IMR-90 (cell line): ENCODE measurements around the gene SLC49A4. TPM values are rescaled to one million over a fixed set of nuclear protein-coding genes. Genes with fewer than 3 reads are reported as not detected.

ENCODE experiments used
- ATAC-seq: fragments of 200-7000 bp; cut with Tn5 transposase; 2 replicates; pipeline ENCODE4 v1.9.1; 2020; ENCODE audit warnings: low read depth, mild to moderate bottlenecking, moderate library complexity
- BruUV-seq: library from RNA; stranded (reverse); fragments of 400-500 nt; replicated peaks from 2 replicates; lab custom pipeline; 2021; lab: Mats Ljungman, UMichigan
- CTCF ChIA-PET: fragments of 300-600 bp; formaldehyde crosslinking; extraction: SDS; loops from one replicate; lab custom pipeline; 2021; ENCODE audit warnings: antibody characterized with exemption; lab: Yijun Ruan, JAX
- POLR2A ChIA-PET: fragments of 300-600 bp; sonication (Branson Sonifier 250); formaldehyde crosslinking; loops from one replicate; lab custom pipeline; 2022; ENCODE audit warnings: antibody characterized with exemption; ENCODE audit not compliant: unreplicated experiment; lab: Charles Lee
- DNase-seq: peaks from one replicate; pipeline ENCODE4 v3.0.0; 2013
- H2AFZ ChIP-seq: replicated peaks from 2 replicates; pipeline ENCODE3; 2013; ENCODE audit warnings: low read length, mild to moderate bottlenecking; ENCODE audit not compliant: poor library complexity
- H2AK5ac ChIP-seq: 2 replicates; pipeline ENCODE4 v1.6.1; 2013; ENCODE audit warnings: low read depth, low read length, inconsistent platforms
- H2AK9ac ChIP-seq: replicated peaks from 2 replicates; pipeline ENCODE3; 2013; ENCODE audit warnings: mild to moderate bottlenecking, low read depth, low read length, moderate library complexity; ENCODE audit not compliant: poor library complexity
- H2BK120ac ChIP-seq: 2 replicates; pipeline ENCODE4 v1.6.1; 2013; ENCODE audit warnings: low read depth, low read length, inconsistent platforms
- H2BK15ac ChIP-seq: 3 replicates; pipeline ENCODE4 v1.6.1; 2013; ENCODE audit warnings: low read depth, low read length, inconsistent platforms
- H2BK20ac ChIP-seq: 2 replicates; pipeline ENCODE4 v1.6.1; 2013; ENCODE audit warnings: low read depth, mild to moderate bottlenecking, inconsistent platforms, low read length, moderate library complexity
- H2BK5ac ChIP-seq: 2 replicates; pipeline ENCODE4 v1.6.1; 2013; ENCODE audit warnings: mild to moderate bottlenecking, low read depth, low read length, inconsistent platforms; ENCODE audit not compliant: poor library complexity, severe bottlenecking
- H3K14ac ChIP-seq: replicated peaks from 2 replicates; pipeline ENCODE4 v1.6.1; 2013; ENCODE audit warnings: low read depth, low read length, inconsistent platforms
- H3K18ac ChIP-seq: 2 replicates; pipeline ENCODE4 v1.6.1; 2013; ENCODE audit warnings: low read depth, low read length, control low read depth
- H3K23ac ChIP-seq: 2 replicates; pipeline ENCODE4 v1.6.1; 2013; ENCODE audit warnings: low read depth, low read length, inconsistent platforms
- H3K27ac ChIP-seq: 2 replicates; pipeline ENCODE4 v1.5.1; 2013; ENCODE audit warnings: mild to moderate bottlenecking, control low read depth, low read length; ENCODE audit not compliant: insufficient read depth
- H3K27me3 ChIP-seq: 2 replicates; pipeline ENCODE4 v1.6.1; 2013; ENCODE audit warnings: low read length; ENCODE audit not compliant: control insufficient read depth, insufficient read depth
- H3K36me3 ChIP-seq: 2 replicates; pipeline ENCODE4 v1.6.1; 2013; ENCODE audit warnings: low read length, mixed read lengths; ENCODE audit not compliant: control insufficient read depth, insufficient read depth
- H3K4ac ChIP-seq: 2 replicates; pipeline ENCODE4 v1.6.1; 2013; ENCODE audit warnings: low read depth, low read length, inconsistent platforms
- H3K4me1 ChIP-seq: 2 replicates; pipeline ENCODE4 v1.6.1; 2013; ENCODE audit warnings: low read length, mixed read lengths; ENCODE audit not compliant: control insufficient read depth, insufficient read depth
- H3K4me2 ChIP-seq: 2 replicates; pipeline ENCODE4 v1.6.1; 2013; ENCODE audit warnings: low read depth, mild to moderate bottlenecking, control low read depth, low read length, moderate library complexity
- H3K4me3 ChIP-seq: 2 replicates; pipeline ENCODE4 v1.5.1; 2013; ENCODE audit warnings: low read depth, mild to moderate bottlenecking, control low read depth, low read length, moderate library complexity; ENCODE audit not compliant: insufficient read depth
- H3K56ac ChIP-seq: 2 replicates; pipeline ENCODE4 v1.6.1; 2013; ENCODE audit warnings: low read length, inconsistent platforms; ENCODE audit not compliant: insufficient read depth; ENCODE audit errors: extremely low read depth
- H3K79me1 ChIP-seq, 2 experiments: 2 replicates each; pipeline ENCODE4 v1.6.1; 2013; ENCODE audit warnings: low read length in 2 of 2, inconsistent platforms in 1 of 2, low read depth in 1 of 2
- H3K9ac ChIP-seq: 2 replicates; pipeline ENCODE4 v1.6.1; 2013; ENCODE audit warnings: low read depth, low read length, control low read depth
- H3K9me1 ChIP-seq: 2 replicates; pipeline ENCODE4 v1.6.1; 2013; ENCODE audit warnings: low read length, inconsistent platforms; ENCODE audit not compliant: insufficient read depth
- H3K9me3 ChIP-seq: 2 replicates; pipeline ENCODE4 v1.6.1; 2013; ENCODE audit warnings: low read length; ENCODE audit not compliant: control insufficient read depth, insufficient read depth
- H4K20me1 ChIP-seq: 2 replicates; pipeline ENCODE4 v1.6.1; 2013; ENCODE audit warnings: low read length, inconsistent platforms; ENCODE audit not compliant: insufficient read depth
- H4K5ac ChIP-seq: 2 replicates; pipeline ENCODE4 v1.6.1; 2013; ENCODE audit warnings: mild to moderate bottlenecking, low read depth, low read length, control low read depth
- H4K8ac ChIP-seq, 2 experiments: 2 replicates each; pipeline ENCODE4 v1.6.1; 2013; ENCODE audit warnings: low read depth in 2 of 2, low read length in 2 of 2, control low read depth in 1 of 2, inconsistent platforms in 1 of 2
- H4K91ac ChIP-seq: 2 replicates; pipeline ENCODE4 v1.6.1; 2013; ENCODE audit warnings: low read depth, low read length, inconsistent platforms; ENCODE audit not compliant: insufficient read depth
- WGBS, 2 experiments: methylation state at CpG; one replicate each; pipeline versions ENCODE4 v1.1.5 to v1.1.7; 2013; ENCODE audit warnings: missing lambda C conversion rate in 2 of 2; ENCODE audit not compliant: insufficient read length in 1 of 2; ENCODE audit errors: extremely low coverage in 2 of 2; 5-methylcytosine and 5-hydroxymethylcytosine counted together
- dilution Hi-C: fragments of 300-500 bp; cut with HindIII; formaldehyde crosslinking; loops from one replicate; pipeline ENCODE4 v1.14.3; 2018; ENCODE audit warnings: low sequenced_read_pairs; ENCODE audit not compliant: unreplicated experiment
- in situ Hi-C: fragments of 300-500 bp; cut with MboI; formaldehyde crosslinking; loops from 3 replicates; pipeline ENCODE4 v1.14.3; 2019; ENCODE audit warnings: low sequenced_read_pairs, inconsistent platforms, mixed read lengths
- intact Hi-C: fragments of 100-400 bp; cut with micrococcal nuclease; formaldehyde crosslinking; loops from 2 replicates; pipeline ENCODE4 v1.10.0; 2022
- polyA plus RNA-seq, 3 experiments: library from polyadenylated mRNA; depleted of rRNA; stranded (reverse); fragments of >200 nt; gene quantifications; 2 replicates each; pipeline ENCODE4 v1.2.3, GENCODE V29; 2012; ENCODE audit warnings: low replicate concordance in 1 of 3
- total RNA-seq: library from RNA; depleted of rRNA; stranded (reverse); fragments of >200 nt; gene quantifications from 2 replicates; pipeline ENCODE4 v1.2.3, GENCODE V29; 2012
- TF ChIP-seq, protein P1 (sequence below): fragments of 150-350 bp; IDR thresholded peaks from 2 replicates; pipeline ENCODE4 v1.6.1; 2016; ENCODE audit warnings: low read depth, mild to moderate bottlenecking, low read length, moderate library complexity, borderline replicate concordance

The SLC49A4 gene
- total and polyA plus RNA-seq, 2 of the 4 experiments (the other 2 are of a cell fraction), result 6.5 to 6.8 TPM

GRCh38 chr3:122886946-122887345 is 92.1 kb downstream of the SLC49A4 start:
- no peak overlapping the region for H3K27ac ChIP-seq
- ATAC-seq (no peak), DNase-seq (no peak)
- H3K36me3 ChIP-seq, result no peaks in the 10 kb centered on the region
- H2AFZ ChIP-seq, result no peak overlapping the region
- H3K23ac ChIP-seq, result no peak overlapping the region
- H2BK120ac ChIP-seq, result no peak overlapping the region
- BruUV-seq, result no TSS peak
- H3K9me1 ChIP-seq, result no peaks in the 10 kb centered on the region
- no peak overlapping the region for H2AK9ac ChIP-seq
- H3K4me1 ChIP-seq, result no peaks in the 10 kb centered on the region
- no peak overlapping the region for H2BK5ac ChIP-seq
- no peak overlapping the region for H3K4ac ChIP-seq
- intact Hi-C loops (no loop called here), dilution Hi-C loops (no loop called here), in situ Hi-C loops (no loop called here)
- H2AK5ac ChIP-seq, result no peak overlapping the region
- CTCF ChIA-PET, result interaction anchor here (0.6 kb wide), 1 partner anchor 18 kb away, joined by 3 read pairs; no protein-coding TSS in a partner anchor
- H3K9me3 ChIP-seq, result no peaks in the 10 kb centered on the region
- no peak overlapping the region for H3K4me2 ChIP-seq
- WGBS, 2 experiments, result no CpG with 5 or more reads among the region's 4 CpGs
- H3K18ac ChIP-seq, result no peak overlapping the region
- POLR2A ChIA-PET, result no interaction called here
- H3K14ac ChIP-seq, result no peak overlapping the region
- no peak overlapping the region for H3K9ac ChIP-seq
- no peak overlapping the region for H2BK15ac ChIP-seq
- no peak overlapping the region for H3K4me3 ChIP-seq
- H4K20me1 ChIP-seq, result no peaks in the 10 kb centered on the region
- H3K27me3 ChIP-seq, result no peaks in the 10 kb centered on the region
- H2BK20ac ChIP-seq, result no peak overlapping the region
- no peak overlapping the region for H4K5ac ChIP-seq
- H4K91ac ChIP-seq, result no peak overlapping the region
- no peaks in the 10 kb centered on the region for H3K79me1 ChIP-seq
- H4K8ac ChIP-seq, result no peak overlapping the region
- no peak overlapping the region for H3K56ac ChIP-seq
- TF ChIP-seq, protein P1, sequence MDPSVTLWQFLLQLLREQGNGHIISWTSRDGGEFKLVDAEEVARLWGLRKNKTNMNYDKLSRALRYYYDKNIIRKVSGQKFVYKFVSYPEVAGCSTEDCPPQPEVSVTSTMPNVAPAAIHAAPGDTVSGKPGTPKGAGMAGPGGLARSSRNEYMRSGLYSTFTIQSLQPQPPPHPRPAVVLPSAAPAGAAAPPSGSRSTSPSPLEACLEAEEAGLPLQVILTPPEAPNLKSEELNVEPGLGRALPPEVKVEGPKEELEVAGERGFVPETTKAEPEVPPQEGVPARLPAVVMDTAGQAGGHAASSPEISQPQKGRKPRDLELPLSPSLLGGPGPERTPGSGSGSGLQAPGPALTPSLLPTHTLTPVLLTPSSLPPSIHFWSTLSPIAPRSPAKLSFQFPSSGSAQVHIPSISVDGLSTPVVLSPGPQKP, result no peak
